GM18951 (cell line): ENCODE results near the gene VMO1.

ENCODE experiments used
- POLR2A ChIP-seq: IDR thresholded peaks from 4 replicates; pipeline ENCODE4 v1.6.1; 2011; ENCODE audit warnings: mild to moderate bottlenecking; ENCODE audit not compliant: insufficient read length, insufficient read depth; ENCODE audit errors: extremely low read depth
- in situ Hi-C: fragments of 300-500 bp; cut with MboI; formaldehyde crosslinking; loops from one replicate; pipeline ENCODE4 v1.12.0; 2022; ENCODE audit warnings: low sequenced_read_pairs, mixed read lengths, inconsistent platforms; ENCODE audit not compliant: unreplicated experiment

VMO1 gene

GRCh38 chr17:4788807-4789700 lies 2.9 kb upstream of the VMO1 start, which contains the start of gene GLTPD2:
Gene GLTPD2, plus strand, starts transcription at chr17:4788964. Its CDS starts 48 bp downstream, at chr17:4789012.
- in situ Hi-C loops = no loop called here

DNA sequence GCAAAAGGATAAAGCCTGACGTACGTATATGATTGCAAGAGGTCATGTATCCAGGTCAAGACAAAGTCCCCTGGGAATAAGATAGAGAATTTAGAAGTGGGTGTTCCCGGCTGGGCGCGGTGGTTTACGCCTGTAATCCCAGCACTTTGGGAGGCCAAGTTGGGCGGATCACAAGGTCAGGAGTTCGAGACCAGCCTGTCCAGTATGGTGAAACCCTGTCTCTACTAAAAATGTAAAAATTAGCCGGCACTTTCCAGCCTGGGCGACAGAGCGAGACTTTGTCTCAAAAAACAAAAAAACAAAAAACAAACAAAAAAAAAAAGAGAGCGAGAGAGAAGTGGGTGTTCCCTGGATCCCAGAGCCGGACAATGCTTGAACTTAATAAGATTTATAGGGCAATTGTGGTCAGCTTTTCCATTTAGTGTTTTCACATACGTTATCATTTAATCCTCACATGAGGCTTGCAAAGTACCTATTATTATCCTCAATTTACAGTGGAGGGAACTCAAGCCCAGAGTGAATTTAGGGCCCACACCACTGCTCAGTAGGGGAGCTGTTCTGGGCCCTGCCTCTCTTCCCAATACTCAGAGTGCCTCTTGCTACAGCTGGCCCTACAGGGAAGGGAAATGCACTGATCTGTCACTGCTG lies 2.1 kb upstream of the VMO1 start:
- in situ Hi-C loops = no loop called here
- no peak for TF ChIP-seq POLR2A

More at GRCh38 chr17:4788807-4789700, 2.9 kb upstream of the VMO1 start, which contains the start of gene GLTPD2:
- TF ChIP-seq POLR2A = no peak

DNA sequence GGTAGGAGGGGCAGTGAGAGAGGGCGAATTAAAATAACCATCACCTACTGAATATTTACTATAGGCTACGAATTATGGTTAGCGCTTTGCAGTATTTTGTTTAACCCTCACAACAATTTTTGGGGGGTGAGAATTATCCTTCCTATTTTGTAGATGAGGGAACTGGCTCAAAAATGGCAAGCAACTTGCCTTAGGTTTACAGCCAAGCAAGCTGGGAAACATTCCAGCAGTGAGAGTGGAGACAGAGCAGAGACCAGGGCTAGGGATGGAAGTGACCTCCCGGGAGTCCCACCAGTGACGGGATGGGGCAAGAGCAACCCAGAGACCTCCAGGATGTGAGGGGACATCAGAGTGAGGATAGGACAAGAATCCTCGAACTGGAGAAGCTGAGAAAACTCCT lies 352 bp upstream of the VMO1 start:
- in situ Hi-C loops = no loop called here

GRCh38 chr17:4785311-4786105 lies 656 bp downstream of the VMO1 start:
- in situ Hi-C loops = no loop called here
- TF ChIP-seq POLR2A = no peak

More for the DNA sequence above, 352 bp upstream of the VMO1 start:
- TF ChIP-seq POLR2A = no peak

DNA sequence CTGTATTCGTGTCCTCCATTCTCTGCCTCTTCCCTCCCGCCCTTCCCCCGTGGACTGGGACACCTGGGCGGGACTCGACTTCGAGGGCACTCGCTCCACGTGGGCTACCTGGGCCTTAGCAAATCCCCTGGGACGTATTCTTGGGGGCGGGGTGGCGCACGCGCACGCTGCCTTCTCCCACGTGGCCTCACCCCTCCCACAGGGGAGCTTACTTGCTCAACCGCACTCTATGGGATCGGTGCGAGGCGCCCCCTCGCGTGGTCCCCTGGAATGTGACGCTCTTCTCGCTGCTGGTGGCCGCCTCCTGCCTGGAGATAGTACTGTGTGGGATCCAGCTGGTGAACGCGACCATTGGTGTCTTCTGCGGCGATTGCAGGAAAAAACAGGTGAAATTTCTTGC lies 3.5 kb downstream of the VMO1 start:
- in situ Hi-C loops = no loop called here
- TF ChIP-seq POLR2A = no peak

DNA sequence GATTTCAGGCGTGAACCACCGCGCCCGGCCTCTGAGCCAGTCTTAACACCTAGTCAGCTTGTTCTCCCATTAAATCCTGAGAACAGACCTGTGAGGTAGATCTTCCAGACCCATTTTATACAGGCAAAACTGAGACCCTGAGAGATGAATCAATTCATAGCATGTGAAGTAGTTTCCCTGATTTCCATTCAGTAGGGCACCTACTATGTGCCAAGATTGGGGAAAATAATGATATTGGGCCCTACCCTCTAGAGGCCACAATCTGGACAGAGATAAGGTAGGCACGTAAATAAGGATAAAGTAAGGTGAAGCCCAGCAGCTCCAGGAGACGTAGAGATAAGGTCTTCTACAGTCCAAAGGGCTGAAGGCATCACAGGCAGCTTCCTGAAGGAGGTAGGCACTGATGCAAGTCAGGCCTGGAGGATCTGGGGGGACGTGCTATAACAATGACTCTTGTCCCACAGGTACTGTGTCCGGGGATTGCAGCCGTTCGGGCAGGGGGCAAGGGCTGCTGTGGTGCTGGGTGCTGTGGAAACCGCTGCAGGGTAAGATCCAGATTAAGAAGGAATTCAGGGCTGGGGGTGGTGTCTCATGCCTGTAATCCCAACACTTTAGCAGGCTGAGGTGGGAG lies 5.7 kb downstream of the VMO1 start:
- no peak for TF ChIP-seq POLR2A
- in situ Hi-C loops = no loop called here

DNA sequence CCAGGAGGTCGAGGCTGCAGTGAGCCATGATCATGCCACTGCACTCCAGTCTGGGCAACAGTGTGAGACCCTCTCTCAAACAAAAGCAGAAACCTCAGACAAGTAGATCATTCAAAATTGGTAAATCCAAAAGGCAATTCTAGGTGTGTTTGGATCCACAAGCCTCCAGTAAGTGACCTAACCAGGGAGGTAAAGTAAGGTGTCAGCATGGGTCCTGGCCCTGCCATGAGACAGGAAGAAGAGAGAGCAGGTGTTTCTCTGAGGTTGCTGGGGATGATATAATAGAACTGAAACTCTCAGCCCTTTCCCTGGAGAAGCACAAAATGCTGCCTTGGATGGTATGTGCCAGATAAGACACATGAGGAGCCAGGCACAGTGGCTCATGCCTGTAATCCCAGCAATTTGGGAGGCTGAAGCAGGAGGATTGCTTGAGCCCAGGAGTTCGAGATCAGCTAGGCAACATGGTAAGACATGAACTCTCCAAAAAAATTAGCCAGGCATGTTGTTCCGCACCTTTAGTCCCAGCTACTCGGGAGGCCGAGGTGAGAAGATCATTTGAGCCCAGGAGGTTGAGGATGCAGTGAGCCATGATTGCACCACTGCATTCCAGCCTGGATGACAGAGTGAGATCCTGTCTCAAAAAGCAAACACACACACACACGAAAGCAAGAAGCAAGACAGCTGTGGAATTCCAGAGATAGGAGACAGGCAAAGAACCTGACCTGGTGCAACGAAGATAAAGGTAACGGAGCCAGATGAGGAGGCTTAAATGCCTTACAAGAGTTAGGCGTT lies 8.0 kb downstream of the VMO1 start:
- in situ Hi-C loops = no loop called here
- TF ChIP-seq POLR2A = no peak

GRCh38 chr17:4772235-4772613 lies 13.9 kb downstream of the VMO1 start:
- TF ChIP-seq POLR2A = no peak
- in situ Hi-C loops = no loop called here

DNA sequence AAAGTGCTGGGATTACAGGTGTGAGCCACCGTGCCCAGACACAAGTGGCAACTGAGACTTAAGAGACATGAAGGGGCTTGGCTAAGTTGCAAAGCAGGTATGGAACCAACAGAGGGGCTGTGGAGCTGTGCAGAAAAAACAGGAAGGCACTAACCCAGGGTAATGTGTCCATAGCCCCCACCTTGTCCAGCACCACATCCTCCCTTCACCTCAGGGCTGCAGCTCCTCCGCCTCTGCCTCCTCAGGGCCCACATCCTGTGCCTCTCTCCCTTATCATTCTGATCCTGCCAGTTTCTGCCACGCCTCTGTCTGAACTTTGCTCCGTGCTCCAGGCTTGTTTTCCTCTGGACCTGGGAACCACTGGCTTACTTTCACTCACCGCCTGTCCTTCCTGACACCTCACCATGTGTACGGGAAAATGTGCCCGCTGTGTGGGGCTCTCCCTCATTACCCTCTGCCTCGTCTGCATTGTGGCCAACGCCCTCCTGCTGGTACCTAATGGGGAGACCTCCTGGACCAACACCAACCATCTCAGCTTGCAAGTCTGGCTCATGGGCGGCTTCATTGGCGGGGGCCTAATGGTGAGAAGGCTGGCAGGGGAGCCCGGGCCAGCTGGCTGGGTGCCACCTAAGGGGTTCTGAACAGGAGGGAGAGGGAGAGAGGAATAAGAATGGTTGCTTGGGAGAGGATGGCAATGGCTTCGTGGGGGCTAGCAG lies 14.5 kb downstream of the VMO1 start, which contains the start of gene TM4SF5:
TM4SF5 (plus strand) TSS at position 368 of the 716 bp plus-strand sequence; CDS start at position 405, 37 bp downstream.
- no peak for TF ChIP-seq POLR2A
- in situ Hi-C loops = no loop called here

DNA sequence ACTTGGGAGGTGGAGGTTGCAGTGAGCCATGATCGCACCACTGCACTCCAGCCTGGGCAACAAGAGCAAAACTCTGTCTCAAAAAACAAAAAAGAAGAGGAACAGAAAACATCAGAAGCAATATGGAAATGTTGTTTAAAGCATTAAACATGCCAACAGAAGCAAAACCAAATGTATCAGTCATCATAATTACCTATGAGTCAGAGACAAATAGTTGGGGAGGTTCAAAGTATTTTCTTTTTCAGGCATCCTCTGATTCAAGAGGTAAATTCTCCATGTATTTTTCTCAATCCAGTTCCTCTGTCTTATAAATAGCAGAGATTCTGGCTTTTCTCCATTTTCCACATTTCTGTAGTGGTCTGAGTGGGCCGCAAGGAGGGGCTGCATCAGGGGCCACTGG lies 16.5 kb downstream of the VMO1 start:
- no peak for TF ChIP-seq POLR2A

DNA sequence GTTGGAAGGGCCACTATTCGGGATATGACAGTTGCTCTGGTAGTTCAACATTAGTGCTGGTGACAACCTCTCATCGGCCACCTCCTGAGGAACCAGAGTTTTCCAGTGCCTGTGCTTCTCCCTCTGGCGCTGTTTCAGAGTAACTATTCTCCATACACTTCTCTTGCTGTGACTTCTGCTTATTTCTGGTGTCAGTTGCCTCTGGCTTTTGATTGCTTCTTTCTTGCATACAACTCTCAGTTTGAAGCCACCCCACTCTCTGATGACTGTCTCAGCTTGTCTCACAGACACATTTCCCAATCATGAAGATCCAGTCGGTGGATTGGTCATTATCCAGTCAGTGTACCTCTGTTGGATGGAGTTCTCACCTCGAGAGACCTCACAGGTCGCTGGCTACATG lies 17.9 kb downstream of the VMO1 start:
- in situ Hi-C loops = no loop called here

More for the DNA sequence above, 16.5 kb downstream of the VMO1 start:
- in situ Hi-C loops = no loop called here

More for the DNA sequence above, 17.9 kb downstream of the VMO1 start:
- TF ChIP-seq POLR2A = no peak
